HCT116 (cell line): ENCODE measurements around the gene SEMA3B. TPM values are rescaled to one million over a fixed set of nuclear protein-coding genes. Genes with fewer than 3 reads are reported as not detected.

Experiments
- ATAC-seq: fragments of 200-7000 bp; cut with Tn5 transposase; 2 replicates; pipeline ENCODE4 v1.9.1; 2020; ENCODE audit warnings: mild to moderate bottlenecking, moderate library complexity
- BruUV-seq: library from RNA; stranded (reverse); fragments of 400-500 nt; replicated peaks from 2 replicates; lab custom pipeline; 2021; lab: Mats Ljungman, UMichigan
- CTCF ChIA-PET: fragments of 300-600 bp; sonication (Branson Sonifier 250); formaldehyde crosslinking; loops from one replicate; lab custom pipeline; 2021; ENCODE audit warnings: antibody characterized with exemption; lab: Charles Lee
- POLR2A ChIA-PET: fragments of 300-600, 350-600 bp; sonication (Branson Sonifier 250); formaldehyde crosslinking; loops from one replicate; lab custom pipeline; 2021; ENCODE audit warnings: antibody characterized with exemption; lab: Charles Lee
- RAD21 ChIA-PET, 2 experiments: fragments of 300-600 bp; sonication (Branson Sonifier 250); formaldehyde crosslinking; loops; one replicate each; lab custom pipeline; 2023; ENCODE audit warnings: low total read pairs in 2 of 2; ENCODE audit not compliant: uncharacterized antibody in 2 of 2, unreplicated experiment in 2 of 2, low non-redundant PET in 1 of 2; lab: Charles Lee
- DNase-seq: peaks from one replicate; pipeline ENCODE4 v3.0.0-alpha.2; 2010; ENCODE audit warnings: low read depth, low spot score
- H2AFZ ChIP-seq: fragments of 200-600 bp; shearing (Covaris generic), sonication (generic); 2 replicates; pipeline ENCODE4 v1.6.1; 2017; ENCODE audit warnings: low read depth, mixed run types, mixed read lengths, antibody characterized with exemption, low read length; ENCODE audit not compliant: poor library complexity, severe bottlenecking
- H3K27ac ChIP-seq: 2 replicates; pipeline ENCODE4 v1.5.1; 2012; ENCODE audit warnings: low read depth, low read length
- H3K27me3 ChIP-seq: fragments of 200-600 bp; sonication (generic); 2 replicates; pipeline ENCODE4 v1.6.1; 2016; ENCODE audit warnings: mixed run types, low read length, mixed read lengths; ENCODE audit not compliant: insufficient read depth
- H3K36me3 ChIP-seq, 2 experiments: fragments of 200-500 bp in 1 of 2; fragments of 200-600 bp in 1 of 2; sonication (Bioruptor generic) in 1 of 2; sonication (generic) in 1 of 2; 2 replicates each; pipeline versions ENCODE4 v1.5.1 to v1.6.1; 2014 to 2016; ENCODE audit warnings: low read length in 2 of 2, inconsistent platforms in 1 of 2, mixed read lengths in 1 of 2, mixed run types in 1 of 2; ENCODE audit not compliant: insufficient read depth in 2 of 2, control insufficient read depth in 1 of 2
- H3K4me1 ChIP-seq, 2 experiments: fragments of 200-600 bp in 1 of 2; sonication (generic) in 1 of 2; 2 replicates each; pipeline versions ENCODE4 v1.5.1 to v1.6.1; 2012 to 2017; ENCODE audit warnings: low read length in 2 of 2, inconsistent platforms in 1 of 2, mild to moderate bottlenecking in 1 of 2, mixed read lengths in 1 of 2, mixed run types in 1 of 2, moderate library complexity in 1 of 2; ENCODE audit not compliant: insufficient read depth in 2 of 2, control insufficient read depth in 1 of 2
- H3K4me2 ChIP-seq: fragments of 200-600 bp; sonication (generic); 2 replicates; pipeline ENCODE4 v1.6.1; 2017; ENCODE audit warnings: mixed run types, low read length, mixed read lengths
- H3K4me3 ChIP-seq, 2 experiments: fragments of 200-600 bp in 1 of 2; sonication (generic) in 1 of 2; replicated peaks in 1 of 2; 2 replicates each; pipeline ENCODE4 v1.5.1; 2011 to 2016; ENCODE audit warnings: low read length in 2 of 2, control low read depth in 1 of 2, low read depth in 1 of 2, mild to moderate bottlenecking in 1 of 2, mixed read lengths in 1 of 2, mixed run types in 1 of 2
- H3K79me2 ChIP-seq: fragments of 200-600 bp; sonication (generic); 2 replicates; pipeline ENCODE4 v1.6.1; 2017; ENCODE audit warnings: mild to moderate bottlenecking, mixed run types, low read length, moderate library complexity, mixed read lengths; ENCODE audit not compliant: insufficient read depth
- H3K9ac ChIP-seq: fragments of 200-600 bp; sonication (generic); 2 replicates; pipeline ENCODE4 v1.6.1; 2016; ENCODE audit warnings: low read length, mixed read lengths
- H3K9me2 ChIP-seq: fragments of 200-600 bp; sonication (generic), shearing (Covaris generic); 2 replicates; pipeline ENCODE4 v1.6.1; 2017; ENCODE audit warnings: mixed run types, mild to moderate bottlenecking, moderate library complexity; ENCODE audit not compliant: insufficient read depth
- H3K9me3 ChIP-seq, 2 experiments: fragments of 200-500 bp in 1 of 2; fragments of 200-600 bp in 1 of 2; sonication (Bioruptor generic) in 1 of 2; sonication (generic) in 1 of 2; 2 replicates each; pipeline ENCODE4 v1.6.1; 2014 to 2017; ENCODE audit warnings: low read length in 2 of 2, mixed read lengths in 2 of 2, inconsistent platforms in 1 of 2, low read depth in 1 of 2, mild to moderate bottlenecking in 1 of 2, mixed run types in 1 of 2, moderate library complexity in 1 of 2; ENCODE audit not compliant: control insufficient read depth in 1 of 2, insufficient read depth in 1 of 2
- H4K20me1 ChIP-seq: fragments of 200-600 bp; sonication (generic), shearing (Covaris generic); 2 replicates; pipeline ENCODE4 v1.6.1; 2017; ENCODE audit warnings: mixed run types, mild to moderate bottlenecking, moderate library complexity; ENCODE audit not compliant: insufficient read depth
- CBX3 ChIP-seq: IDR thresholded peaks from 2 replicates; pipeline ENCODE4 v1.6.1; 2012; ENCODE audit warnings: low read depth
- CEBPB ChIP-seq: IDR thresholded peaks from 2 replicates; pipeline ENCODE4 v1.6.1; 2012; ENCODE audit warnings: low read depth
- ELF1 ChIP-seq: IDR thresholded peaks from 2 replicates; pipeline ENCODE4 v1.6.1; 2012; ENCODE audit warnings: low read depth, borderline replicate concordance
- EZH2 ChIP-seq: fragments of 200-600 bp; sonication (generic); IDR thresholded peaks from 2 replicates; pipeline ENCODE4 v1.6.1; 2017; ENCODE audit warnings: antibody characterized with exemption, mixed run types
- FOSL1 ChIP-seq: IDR thresholded peaks from 2 replicates; pipeline ENCODE4 v1.6.1; 2012; ENCODE audit warnings: low read depth
- POLR2A ChIP-seq: IDR thresholded peaks from 2 replicates; pipeline ENCODE4 v1.7.0; 2011; ENCODE audit warnings: borderline replicate concordance; ENCODE audit not compliant: insufficient read depth, insufficient read length; ENCODE audit errors: extremely low read depth
- POLR2AphosphoS5 ChIP-seq: IDR thresholded peaks from 2 replicates; pipeline ENCODE4 v1.6.1; 2011; ENCODE audit warnings: mild to moderate bottlenecking, low read depth, low read length, moderate library complexity
- RAD21 ChIP-seq: IDR thresholded peaks from 2 replicates; pipeline ENCODE4 v1.6.1; 2012; ENCODE audit warnings: low read depth, mild to moderate bottlenecking
- SP1 ChIP-seq: IDR thresholded peaks from 2 replicates; pipeline ENCODE4 v1.6.1; 2012; ENCODE audit warnings: low read depth
- SRF ChIP-seq: IDR thresholded peaks from 2 replicates; pipeline ENCODE4 v1.6.1; 2012; ENCODE audit warnings: low read depth
- TCF7L2 ChIP-seq: IDR thresholded peaks from 2 replicates; pipeline ENCODE4 v1.7.0; 2011; ENCODE audit warnings: borderline replicate concordance, inconsistent platforms; ENCODE audit not compliant: insufficient read depth, insufficient read length; ENCODE audit errors: extremely low read depth
- YY1 ChIP-seq: IDR thresholded peaks from 2 replicates; pipeline ENCODE4 v1.6.1; 2011; ENCODE audit warnings: low read length, low read depth, moderate library complexity, mild to moderate bottlenecking; ENCODE audit not compliant: insufficient replicate concordance; ENCODE audit errors: extremely low read depth
- ZFX ChIP-seq: fragments of 450-650 bp; IDR thresholded peaks from 2 replicates; pipeline ENCODE4 v1.6.1; 2017
- ZNF274 ChIP-seq: fragments of 200-500 bp; sonication (Bioruptor generic); IDR thresholded peaks from 2 replicates; pipeline ENCODE4 v1.6.1; 2014; ENCODE audit warnings: mild to moderate bottlenecking, low read depth, low read length, inconsistent platforms
- intact Hi-C: fragments of 100-400 bp; cut with micrococcal nuclease; formaldehyde crosslinking; loops from 2 replicates; pipeline ENCODE4 v1.10.0; 2022
- total RNA-seq: library from RNA; stranded (reverse); gene quantifications from one replicate; pipeline ENCODE4 v1.2.1, GENCODE V29; 2021; ENCODE audit not compliant: unreplicated experiment
- TF ChIP-seq, protein P1 (sequence below), 3 experiments: fragments of 200-600 bp in 1 of 3; sonication (generic) in 1 of 3; IDR thresholded peaks in 2 of 3; conservative IDR thresholded peaks in 1 of 3; 2 replicates each; pipeline ENCODE4 v1.5.1; 2012 to 2017; ENCODE audit warnings: low read depth in 2 of 3, low read length in 2 of 3, antibody characterized with exemption in 1 of 3, borderline replicate concordance in 1 of 3, control low read depth in 1 of 3, mild to moderate bottlenecking in 1 of 3, mixed read lengths in 1 of 3, mixed run types in 1 of 3, moderate library complexity in 1 of 3; ENCODE audit not compliant: insufficient read depth in 1 of 3
- TF ChIP-seq, protein P2 (sequence below): IDR thresholded peaks from 2 replicates; pipeline ENCODE4 v1.6.1; 2012; ENCODE audit warnings: low read depth
- TF ChIP-seq, protein P3 (sequence below): IDR thresholded peaks from 2 replicates; pipeline ENCODE4 v1.6.1; 2011; ENCODE audit warnings: mild to moderate bottlenecking, low read length, moderate library complexity; ENCODE audit not compliant: insufficient replicate concordance; ENCODE audit errors: extremely low read depth

The SEMA3B gene
- total RNA-seq, 1 experiment from 2014 or later = 46.2 TPM

DNA sequence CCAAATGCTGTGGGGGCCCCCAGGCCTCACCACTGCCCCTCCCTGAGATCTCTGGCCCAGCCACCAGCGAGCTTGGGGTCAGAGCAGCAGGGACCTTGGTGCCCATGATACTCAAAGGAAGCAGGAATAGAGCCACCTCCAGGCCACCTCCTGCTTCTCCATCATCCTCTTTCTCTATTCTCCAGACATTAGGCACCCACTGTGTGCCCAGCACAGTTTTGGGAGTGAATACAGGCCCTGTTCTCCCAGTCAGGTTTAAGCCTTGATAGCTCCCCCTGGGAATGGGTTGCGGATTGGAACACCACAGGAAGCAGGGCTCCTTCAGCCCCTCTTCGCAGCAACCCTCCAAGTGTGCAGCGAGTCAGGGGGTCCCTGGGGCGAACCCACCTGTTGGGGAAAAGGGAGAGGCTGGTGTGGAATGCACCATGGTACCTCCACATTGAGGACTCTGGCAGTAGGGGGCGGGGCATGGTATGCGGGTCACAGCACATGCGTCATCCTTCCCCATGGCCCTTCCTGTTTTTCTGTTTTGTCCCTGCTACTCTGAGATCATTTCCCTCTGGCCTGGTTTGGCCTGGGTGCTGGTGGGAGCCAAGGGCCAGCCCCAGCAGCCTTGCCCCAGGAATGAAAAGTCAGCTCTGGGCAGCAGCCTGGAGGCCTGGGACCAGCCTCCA, 14.2 kb upstream of the SEMA3B start:
- Histone ChIP-seq H3K9me3 (no peaks in the 10 kb centered on the region), H4K20me1 (no peaks in the 10 kb centered on the region), H3K4me2 (no peak overlapping the region), H3K27me3 (no peaks in the 10 kb centered on the region), H3K9ac (no peak overlapping the region), H2AFZ (no peak overlapping the region), H3K9me2 (no peaks in the 10 kb centered on the region), H3K4me1 (peaks cover 3 to 55% of the 10 kb centered on the region in 2 experiments; a peak in 3 of 4 replicates), H3K79me2 (peaks cover 24% of the 10 kb centered on the region), H3K4me3 (no peak overlapping the region), H3K36me3 (peaks cover 11 to 15% of the 10 kb centered on the region in 2 experiments; a peak in 3 of 4 replicates), H3K27ac (no peak overlapping the region; the same call in 1 of the 2 replicates)
- no TSS peak for BruUV-seq
- POLR2A ChIA-PET = no interaction called here
- intact Hi-C loops = no loop called here
- CTCF ChIA-PET = interaction anchor here (0.6 to 2.9 kb wide), 3 partner anchors 8 to 28 kb away, joined by 4 to 20 read pairs (median 4); no protein-coding TSS in a partner anchor
- DNase-seq (no peak), ATAC-seq (no peak)
- TF ChIP-seq YY1 (no peak), CEBPB (no peak), ZNF274 (no peak), CBX3 (no peak), SP1 (no peak), TCF7L2 (no peak), POLR2A (no peak), POLR2AphosphoS5 (no peak), EZH2 (no peak), FOSL1 (no peak), ELF1 (no peak), ZFX (no peak), RAD21 (no peak), SRF (no peak)
- TF ChIP-seq, protein P1, sequence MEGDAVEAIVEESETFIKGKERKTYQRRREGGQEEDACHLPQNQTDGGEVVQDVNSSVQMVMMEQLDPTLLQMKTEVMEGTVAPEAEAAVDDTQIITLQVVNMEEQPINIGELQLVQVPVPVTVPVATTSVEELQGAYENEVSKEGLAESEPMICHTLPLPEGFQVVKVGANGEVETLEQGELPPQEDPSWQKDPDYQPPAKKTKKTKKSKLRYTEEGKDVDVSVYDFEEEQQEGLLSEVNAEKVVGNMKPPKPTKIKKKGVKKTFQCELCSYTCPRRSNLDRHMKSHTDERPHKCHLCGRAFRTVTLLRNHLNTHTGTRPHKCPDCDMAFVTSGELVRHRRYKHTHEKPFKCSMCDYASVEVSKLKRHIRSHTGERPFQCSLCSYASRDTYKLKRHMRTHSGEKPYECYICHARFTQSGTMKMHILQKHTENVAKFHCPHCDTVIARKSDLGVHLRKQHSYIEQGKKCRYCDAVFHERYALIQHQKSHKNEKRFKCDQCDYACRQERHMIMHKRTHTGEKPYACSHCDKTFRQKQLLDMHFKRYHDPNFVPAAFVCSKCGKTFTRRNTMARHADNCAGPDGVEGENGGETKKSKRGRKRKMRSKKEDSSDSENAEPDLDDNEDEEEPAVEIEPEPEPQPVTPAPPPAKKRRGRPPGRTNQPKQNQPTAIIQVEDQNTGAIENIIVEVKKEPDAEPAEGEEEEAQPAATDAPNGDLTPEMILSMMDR (IDR thresholded peaks at IDR 0.05 in 2 of 3, conservative IDR thresholded peaks at IDR 0.05 in 1 of 3; ENCODE audit: borderline replicate concordance in 1 of 3, insufficient read depth in 1 of 3, low read depth in 2 of 3, low read length in 2 of 3) = no peak
- TF ChIP-seq, protein P2, sequence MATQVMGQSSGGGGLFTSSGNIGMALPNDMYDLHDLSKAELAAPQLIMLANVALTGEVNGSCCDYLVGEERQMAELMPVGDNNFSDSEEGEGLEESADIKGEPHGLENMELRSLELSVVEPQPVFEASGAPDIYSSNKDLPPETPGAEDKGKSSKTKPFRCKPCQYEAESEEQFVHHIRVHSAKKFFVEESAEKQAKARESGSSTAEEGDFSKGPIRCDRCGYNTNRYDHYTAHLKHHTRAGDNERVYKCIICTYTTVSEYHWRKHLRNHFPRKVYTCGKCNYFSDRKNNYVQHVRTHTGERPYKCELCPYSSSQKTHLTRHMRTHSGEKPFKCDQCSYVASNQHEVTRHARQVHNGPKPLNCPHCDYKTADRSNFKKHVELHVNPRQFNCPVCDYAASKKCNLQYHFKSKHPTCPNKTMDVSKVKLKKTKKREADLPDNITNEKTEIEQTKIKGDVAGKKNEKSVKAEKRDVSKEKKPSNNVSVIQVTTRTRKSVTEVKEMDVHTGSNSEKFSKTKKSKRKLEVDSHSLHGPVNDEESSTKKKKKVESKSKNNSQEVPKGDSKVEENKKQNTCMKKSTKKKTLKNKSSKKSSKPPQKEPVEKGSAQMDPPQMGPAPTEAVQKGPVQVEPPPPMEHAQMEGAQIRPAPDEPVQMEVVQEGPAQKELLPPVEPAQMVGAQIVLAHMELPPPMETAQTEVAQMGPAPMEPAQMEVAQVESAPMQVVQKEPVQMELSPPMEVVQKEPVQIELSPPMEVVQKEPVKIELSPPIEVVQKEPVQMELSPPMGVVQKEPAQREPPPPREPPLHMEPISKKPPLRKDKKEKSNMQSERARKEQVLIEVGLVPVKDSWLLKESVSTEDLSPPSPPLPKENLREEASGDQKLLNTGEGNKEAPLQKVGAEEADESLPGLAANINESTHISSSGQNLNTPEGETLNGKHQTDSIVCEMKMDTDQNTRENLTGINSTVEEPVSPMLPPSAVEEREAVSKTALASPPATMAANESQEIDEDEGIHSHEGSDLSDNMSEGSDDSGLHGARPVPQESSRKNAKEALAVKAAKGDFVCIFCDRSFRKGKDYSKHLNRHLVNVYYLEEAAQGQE = no peak
- TF ChIP-seq, protein P3, sequence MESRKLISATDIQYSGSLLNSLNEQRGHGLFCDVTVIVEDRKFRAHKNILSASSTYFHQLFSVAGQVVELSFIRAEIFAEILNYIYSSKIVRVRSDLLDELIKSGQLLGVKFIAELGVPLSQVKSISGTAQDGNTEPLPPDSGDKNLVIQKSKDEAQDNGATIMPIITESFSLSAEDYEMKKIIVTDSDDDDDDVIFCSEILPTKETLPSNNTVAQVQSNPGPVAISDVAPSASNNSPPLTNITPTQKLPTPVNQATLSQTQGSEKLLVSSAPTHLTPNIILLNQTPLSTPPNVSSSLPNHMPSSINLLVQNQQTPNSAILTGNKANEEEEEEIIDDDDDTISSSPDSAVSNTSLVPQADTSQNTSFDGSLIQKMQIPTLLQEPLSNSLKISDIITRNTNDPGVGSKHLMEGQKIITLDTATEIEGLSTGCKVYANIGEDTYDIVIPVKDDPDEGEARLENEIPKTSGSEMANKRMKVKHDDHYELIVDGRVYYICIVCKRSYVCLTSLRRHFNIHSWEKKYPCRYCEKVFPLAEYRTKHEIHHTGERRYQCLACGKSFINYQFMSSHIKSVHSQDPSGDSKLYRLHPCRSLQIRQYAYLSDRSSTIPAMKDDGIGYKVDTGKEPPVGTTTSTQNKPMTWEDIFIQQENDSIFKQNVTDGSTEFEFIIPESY = no peak
- RAD21 ChIA-PET = no interaction called here
